ENCODE data around the gene HELLS. TPM values are rescaled to one million over a fixed set of nuclear protein-coding genes. Genes with fewer than 3 reads are reported as not detected.

HELLS gene
- total and polyA plus RNA-seq, 2 of the 8 experiments (the other 6 are each of a cell fraction or from before 2014, with no cell fraction given) = 147 to 371 TPM

- CTCF ChIA-PET (ENCODE audit: partially characterized antibody) = interaction anchor here (0.6 to 2.9 kb wide), 9 partner anchors 9 to 805 kb away, joined by 3 to 22 read pairs (median 4); no protein-coding TSS in a partner anchor
- 94% methylated on average over 3 of the region's 3 CpGs; no CpG with 5 or more reads in 1 of the 2 experiments for WGBS, 2 experiments (ENCODE audit: extremely low coverage in 1 of 2, insufficient coverage in 1 of 2, insufficient read length in 1 of 2, insufficient replicate concordance in 2 of 2, low coverage in 1 of 2, low lambda C conversion rate in 2 of 2, missing lambda C conversion rate in 1 of 2)
- TF ChIP-seq HDAC2 (IDR thresholded peaks at IDR 0.05; ENCODE audit: borderline replicate concordance in 1 of 2, low read depth in 2 of 2, low read length in 2 of 2) = no peak
- no peak for TF ChIP-seq CTBP2 (IDR thresholded peaks at IDR 0.05; ENCODE audit: borderline replicate concordance, insufficient read depth, insufficient read length, low read length)
- no peak for TF ChIP-seq JUND (IDR thresholded peaks at IDR 0.05; ENCODE audit: low read length)
- TF ChIP-seq RBBP5 (IDR thresholded peaks at IDR 0.05; ENCODE audit: borderline replicate concordance, low read depth, low read length) = no peak
- no peak for TF ChIP-seq RAD21 (IDR thresholded peaks at IDR 0.05 in 1 of 2, conservative IDR thresholded peaks at IDR 0.05 in 1 of 2; ENCODE audit: low read depth in 2 of 2, low read length in 2 of 2)
- no peak for TF ChIP-seq RFX5 (IDR thresholded peaks at IDR 0.05; ENCODE audit: borderline replicate concordance, low read depth, low read length)
- TF ChIP-seq ZNF274 (IDR thresholded peaks at IDR 0.05; ENCODE audit: borderline replicate concordance, extremely low read depth, low read length) = no peak
- TF ChIP-seq PHF8 (conservative IDR thresholded peaks at IDR 0.05; ENCODE audit: low read depth, low read length) = no peak
- TF ChIP-seq POU5F1 (IDR thresholded peaks at IDR 0.05; ENCODE audit: low read depth, low read length) = no peak
- no peak for TF ChIP-seq MAFK (IDR thresholded peaks at IDR 0.05; ENCODE audit: low read depth, low read length)
- no peak for TF ChIP-seq EP300 (IDR thresholded peaks at IDR 0.05; ENCODE audit: borderline replicate concordance in 1 of 2, low read depth in 2 of 2, low read length in 2 of 2)
These were observed 85.7 kb downstream of the HELLS start for GRCh38 chr10:94631077-94631875.

More at GRCh38 chr10:94631077-94631875, 85.7 kb downstream of the HELLS start:
- Histone ChIP-seq H4K8ac (ENCODE audit: extremely low read depth, insufficient read depth, low read length) (no peak overlapping the region; the same call in 1 of the 2 replicates), H3K9ac (replicated peaks in 1 of 4; ENCODE audit: extremely low read depth in 1 of 4, low read depth in 3 of 4, low read length in 3 of 4) (no peak overlapping the region), H3K27me3 (replicated peaks in 1 of 4; ENCODE audit: control insufficient read depth in 3 of 4, extremely low read depth in 1 of 4, insufficient read depth in 3 of 4, low read length in 3 of 4) (no peaks in the 10 kb centered on the region), H3K79me2 (ENCODE audit: control insufficient read depth in 1 of 2, insufficient read depth in 2 of 2, low read length in 2 of 2) (no peaks in the 10 kb centered on the region), H3K4me1 (replicated peaks in 1 of 4; ENCODE audit: control insufficient read depth in 3 of 4, insufficient read depth in 4 of 4, low read length in 3 of 4) (peaks cover 0 to 5% (median 1%) of the 10 kb centered on the region in 4 experiments; a peak in 3 of 7 replicates), H4K91ac (replicated peaks; ENCODE audit: insufficient read length, low read length) (no peak overlapping the region), H4K5ac (ENCODE audit: insufficient read length, low read depth, low read length) (no peak overlapping the region), H2BK20ac (ENCODE audit: low read length) (no peak overlapping the region), H3K4me2 (ENCODE audit: insufficient read depth in 1 of 2, low read depth in 2 of 2, low read length in 2 of 2) (no peak overlapping the region), H3K36me3 (ENCODE audit: control insufficient read depth in 2 of 4, insufficient read depth in 4 of 4, low read length in 3 of 4) (no peaks in the 10 kb centered on the region; a peak in 2 of 8 replicates), H3K14ac (ENCODE audit: insufficient read length) (no peak overlapping the region), H3K56ac (replicated peaks; ENCODE audit: insufficient read length, low read depth, low read length) (no peak overlapping the region), H3K27ac (ENCODE audit: low read depth, low read length) (no peak overlapping the region), H2BK12ac (ENCODE audit: low read depth, low read length) (no peak overlapping the region), H2BK15ac (ENCODE audit: low read length) (no peak overlapping the region), H3K18ac (ENCODE audit: extremely low read depth, low read length) (no peak overlapping the region), H2BK5ac (ENCODE audit: low read depth, low read length) (no peak overlapping the region), H3K4me3 (ENCODE audit: extremely low read depth in 1 of 4, insufficient read depth in 2 of 4, low read depth in 3 of 4, low read length in 4 of 4) (no peak overlapping the region), H2AK5ac (ENCODE audit: low read depth, low read length) (no peak overlapping the region), H3K79me1 (ENCODE audit: low read depth, low read length) (no peaks in the 10 kb centered on the region), H3K4ac (replicated peaks; ENCODE audit: insufficient read length, low read depth, low read length) (no peak overlapping the region), H3K23me2 (ENCODE audit: low read depth, low read length) (no peaks in the 10 kb centered on the region), H3K23ac (ENCODE audit: insufficient read length) (no peak overlapping the region), H3K9me3 (ENCODE audit: insufficient read depth in 2 of 2, low read depth in 1 of 2, low read length in 1 of 2) (peaks cover 6 to 7% of the 10 kb centered on the region in 2 experiments; a peak in 3 of 4 replicates), H2AFZ (ENCODE audit: low read length) (no peak overlapping the region), H2BK120ac (replicated peaks; ENCODE audit: low read depth, low read length) (no peak overlapping the region), H4K20me1 (replicated peaks in 1 of 2; ENCODE audit: control insufficient read depth in 1 of 2, insufficient read depth in 2 of 2, low read length in 2 of 2) (no peaks in the 10 kb centered on the region)
- no peak for FAIRE-seq
- DNase-seq (ENCODE audit: low read depth in 1 of 2, low spot score in 2 of 2) = no peak
- POLR2A ChIA-PET (ENCODE audit: partially characterized antibody) = no interaction called here

Measured in H1 (cell line).